ENCODE data around the gene CHST15. TPM values are rescaled to one million over a fixed set of nuclear protein-coding genes. Genes with fewer than 3 reads are reported as not detected.

CHST15 gene
- total RNA-seq, 6 donors from 2014 or later, result 16.1 to 54.5 (median 27.3) TPM

DNA sequence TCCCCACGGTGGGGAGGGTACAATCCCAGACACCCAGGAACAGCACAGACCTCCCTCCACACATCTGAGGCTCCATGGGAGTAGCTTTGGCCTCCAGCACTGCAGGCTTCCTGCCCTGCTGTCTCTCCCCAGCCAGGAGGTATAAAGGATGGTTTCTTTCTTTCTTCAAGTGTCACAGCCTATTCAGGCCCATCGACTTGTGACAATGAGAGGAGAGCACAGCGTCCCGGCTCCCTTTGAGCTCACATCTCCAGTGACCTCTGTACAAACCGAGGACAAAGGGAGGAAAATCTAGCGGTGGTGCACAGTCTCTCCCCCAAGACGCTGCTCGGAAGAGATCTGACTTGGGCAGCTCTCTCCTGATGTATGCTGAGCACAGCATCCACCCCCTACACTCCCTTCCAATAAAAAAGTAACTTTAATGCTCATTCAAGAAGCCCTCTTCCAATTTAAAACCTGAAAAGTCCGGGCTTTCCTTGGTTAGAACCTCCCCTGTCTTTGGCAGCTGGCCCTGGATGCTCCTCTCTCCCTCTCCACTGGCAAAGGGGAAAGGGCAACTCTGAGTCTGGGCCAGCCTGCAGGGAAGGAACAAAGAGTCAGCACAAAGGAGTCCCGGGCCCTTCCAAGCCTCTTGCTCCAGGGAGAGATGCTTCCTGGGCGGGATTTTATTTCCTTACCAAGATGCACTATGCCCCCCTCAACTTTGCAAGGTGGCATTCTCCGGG, 18.0 kb downstream of the CHST15 start:
- H3K4me3 ChIP-seq, result no peak overlapping the region
- no peaks in the 10 kb centered on the region for H3K36me3 ChIP-seq
- no peaks in the 10 kb centered on the region for H3K9me3 ChIP-seq
- no peaks in the 10 kb centered on the region for H3K27me3 ChIP-seq
- H3K4me1 ChIP-seq, result peaks cover 0 to 14% (median 10%) of the 10 kb centered on the region in 4 donors
- TF ChIP-seq POLR2AphosphoS5 (IDR thresholded peaks at IDR 0.05) (no peak), EP300 (IDR thresholded peaks at IDR 0.05) (no peak), POLR2A (IDR thresholded peaks at IDR 0.05) (no peak)
- TF ChIP-seq, protein P1, sequence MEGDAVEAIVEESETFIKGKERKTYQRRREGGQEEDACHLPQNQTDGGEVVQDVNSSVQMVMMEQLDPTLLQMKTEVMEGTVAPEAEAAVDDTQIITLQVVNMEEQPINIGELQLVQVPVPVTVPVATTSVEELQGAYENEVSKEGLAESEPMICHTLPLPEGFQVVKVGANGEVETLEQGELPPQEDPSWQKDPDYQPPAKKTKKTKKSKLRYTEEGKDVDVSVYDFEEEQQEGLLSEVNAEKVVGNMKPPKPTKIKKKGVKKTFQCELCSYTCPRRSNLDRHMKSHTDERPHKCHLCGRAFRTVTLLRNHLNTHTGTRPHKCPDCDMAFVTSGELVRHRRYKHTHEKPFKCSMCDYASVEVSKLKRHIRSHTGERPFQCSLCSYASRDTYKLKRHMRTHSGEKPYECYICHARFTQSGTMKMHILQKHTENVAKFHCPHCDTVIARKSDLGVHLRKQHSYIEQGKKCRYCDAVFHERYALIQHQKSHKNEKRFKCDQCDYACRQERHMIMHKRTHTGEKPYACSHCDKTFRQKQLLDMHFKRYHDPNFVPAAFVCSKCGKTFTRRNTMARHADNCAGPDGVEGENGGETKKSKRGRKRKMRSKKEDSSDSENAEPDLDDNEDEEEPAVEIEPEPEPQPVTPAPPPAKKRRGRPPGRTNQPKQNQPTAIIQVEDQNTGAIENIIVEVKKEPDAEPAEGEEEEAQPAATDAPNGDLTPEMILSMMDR (IDR thresholded peaks at IDR 0.05), result no peak
- WGBS, 2 donors, result 51 to 59% methylated on average over 11 to 12 of the region's 12 CpGs
- peak overlapping the region in 2 of 4 donors; percentile 11 to 19 for H3K27ac ChIP-seq
- ATAC-seq (ENCODE audit: low FRiP score in 2 of 2), result no peak
- no peak for DNase-seq

DNA sequence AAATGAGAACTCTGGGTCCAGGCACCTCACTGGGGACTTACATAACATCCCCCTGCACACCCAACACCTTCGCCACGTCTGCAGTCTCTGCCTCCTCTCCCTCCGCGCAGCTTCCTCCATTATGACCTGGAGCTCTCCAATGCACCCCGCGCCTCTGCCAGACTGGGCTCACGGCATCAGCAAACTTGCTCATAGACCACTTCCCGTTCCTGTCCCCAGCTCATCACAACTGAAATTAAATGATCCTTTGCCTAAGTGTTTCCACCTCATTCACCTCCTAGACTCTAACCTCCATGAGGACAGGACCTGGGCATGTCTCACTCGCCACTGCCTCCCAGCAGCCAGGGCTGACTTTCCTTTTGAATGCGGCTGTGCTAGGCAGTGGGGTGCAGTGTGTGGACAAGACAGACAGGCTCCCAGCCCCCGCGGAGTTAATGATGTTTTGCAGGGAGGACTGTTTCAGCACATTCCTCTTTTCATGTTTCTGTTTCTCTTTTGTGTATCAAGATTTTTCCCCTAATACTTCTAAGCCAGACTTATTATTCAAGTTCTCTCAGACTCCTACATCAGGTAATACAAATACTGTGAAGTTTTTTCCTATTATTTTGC, 18.8 kb downstream of the CHST15 start:
- 70 to 75% methylated on average over 12 of the region's 12 CpGs for WGBS, 2 donors
- ATAC-seq (ENCODE audit: low FRiP score in 2 of 2), result peak in 1 of 2 donors; percentile 39
- no peak for TF ChIP-seq POLR2A (IDR thresholded peaks at IDR 0.05)
- no peak for TF ChIP-seq POLR2AphosphoS5 (IDR thresholded peaks at IDR 0.05)
- TF ChIP-seq EP300 (IDR thresholded peaks at IDR 0.05), result no peak
- TF ChIP-seq, protein P1 (IDR thresholded peaks at IDR 0.05), result no peak
- Histone ChIP-seq H3K9me3 (no peaks in the 10 kb centered on the region), H3K27ac (no peak overlapping the region), H3K36me3 (no peaks in the 10 kb centered on the region), H3K4me1 (peaks cover 0 to 14% (median 10%) of the 10 kb centered on the region in 4 donors), H3K4me3 (no peak overlapping the region), H3K27me3 (no peaks in the 10 kb centered on the region)
- peak in 1 of 2 donors; percentile 59 for DNase-seq

DNA sequence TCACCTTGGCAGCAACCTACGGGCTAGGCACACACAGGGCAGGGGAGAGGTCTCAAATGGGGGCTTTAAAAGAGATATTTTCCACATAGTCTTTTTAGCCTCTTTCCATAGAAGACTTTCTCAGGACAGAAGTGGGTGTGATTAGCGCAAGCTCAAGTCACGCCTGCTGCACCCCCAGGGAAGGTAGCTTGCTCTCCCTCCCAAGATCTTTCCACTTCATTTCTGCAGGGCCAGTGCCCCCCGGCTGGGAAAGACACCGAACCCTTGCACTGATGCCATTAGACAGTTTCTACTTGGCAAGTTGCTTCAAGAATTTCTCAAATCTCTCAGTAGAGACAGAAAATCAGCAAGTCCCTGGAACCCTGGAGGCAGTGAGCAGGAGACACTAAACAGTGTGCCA, 19.4 kb downstream of the CHST15 start:
- H3K36me3 ChIP-seq, result no peaks in the 10 kb centered on the region
- TF ChIP-seq EP300 (IDR thresholded peaks at IDR 0.05), result no peak
- H3K4me1 ChIP-seq, result peaks cover 0 to 14% (median 10%) of the 10 kb centered on the region in 4 donors
- DNase-seq (no peak), ATAC-seq (ENCODE audit: low FRiP score in 2 of 2) (no peak)
- H3K27ac ChIP-seq, result no peak overlapping the region
- no peak overlapping the region for H3K4me3 ChIP-seq
- H3K9me3 ChIP-seq, result no peaks in the 10 kb centered on the region
- 91 to 96% methylated on average over 4 to 5 of the region's 5 CpGs for WGBS, 2 donors
- no peaks in the 10 kb centered on the region for H3K27me3 ChIP-seq

DNA sequence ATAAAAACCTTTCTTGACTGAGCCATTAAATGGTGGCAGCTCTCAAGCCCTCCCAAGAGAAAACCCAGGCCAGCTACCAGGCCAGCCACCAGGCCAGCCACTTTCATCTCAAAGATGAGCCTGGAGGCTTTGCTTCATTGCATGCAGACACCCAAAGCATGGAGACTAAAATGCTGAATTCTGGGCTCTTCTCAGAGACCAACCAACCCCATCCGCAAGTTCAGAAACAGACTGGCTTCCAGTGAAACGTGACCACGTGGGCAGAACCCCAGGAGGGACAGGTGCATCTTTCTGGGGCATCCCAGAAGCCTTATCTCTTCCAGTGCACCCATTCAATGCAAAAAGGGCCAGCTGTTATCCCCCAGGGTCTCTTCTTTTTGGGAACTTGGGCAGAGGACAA, 20.9 kb downstream of the CHST15 start:
- Histone ChIP-seq H3K4me3 (no peak overlapping the region), H3K9me3 (no peaks in the 10 kb centered on the region), H3K4me1 (peaks cover 2 to 17% (median 15%) of the 10 kb centered on the region in 4 donors), H3K36me3 (no peaks in the 10 kb centered on the region), H3K27me3 (no peaks in the 10 kb centered on the region), H3K27ac (no peak overlapping the region)
- ATAC-seq (ENCODE audit: low FRiP score in 2 of 2), result no peak
- no peak for DNase-seq
- WGBS, 2 donors, result 79 to 83% methylated on average over 3 of the region's 3 CpGs
- TF ChIP-seq, protein P1 (IDR thresholded peaks at IDR 0.05), result no peak
- no peak for TF ChIP-seq POLR2A (IDR thresholded peaks at IDR 0.05)
- no peak for TF ChIP-seq POLR2AphosphoS5 (IDR thresholded peaks at IDR 0.05)
- TF ChIP-seq EP300 (IDR thresholded peaks at IDR 0.05), result no peak

DNA sequence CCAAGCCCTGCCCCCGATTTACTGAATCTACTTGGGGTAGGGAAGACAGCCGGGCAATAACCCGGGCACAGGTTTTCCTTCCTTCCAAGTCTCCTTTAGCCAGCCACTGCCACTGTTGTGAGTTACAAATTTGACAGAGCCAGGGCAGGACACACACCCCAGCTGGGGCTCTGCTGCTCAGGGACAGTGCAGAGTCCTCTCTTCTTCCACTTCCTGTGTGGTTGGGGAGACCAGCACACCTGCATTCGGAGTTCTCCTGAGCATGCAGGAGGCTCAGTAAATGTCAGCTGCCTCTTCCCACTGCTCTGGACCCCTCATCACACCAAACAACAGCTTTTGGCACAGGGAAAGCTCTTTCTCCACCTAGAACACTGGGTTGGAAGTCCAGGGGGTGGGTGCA, 21.3 kb downstream of the CHST15 start:
- DNase-seq, result no peak
- H3K4me3 ChIP-seq, result no peak overlapping the region
- no peak for TF ChIP-seq POLR2AphosphoS5 (IDR thresholded peaks at IDR 0.05)
- TF ChIP-seq POLR2A (IDR thresholded peaks at IDR 0.05), result no peak
- TF ChIP-seq, protein P1 (IDR thresholded peaks at IDR 0.05), result no peak
- no peaks in the 10 kb centered on the region for H3K27me3 ChIP-seq
- no peak for ATAC-seq (ENCODE audit: low FRiP score in 2 of 2)
- no peaks in the 10 kb centered on the region for H3K9me3 ChIP-seq
- no peaks in the 10 kb centered on the region for H3K36me3 ChIP-seq
- WGBS, 2 donors, result 84 to 92% methylated on average over 3 to 4 of the region's 4 CpGs
- no peak overlapping the region for H3K27ac ChIP-seq
- H3K4me1 ChIP-seq, result peaks cover 6 to 19% (median 17%) of the 10 kb centered on the region in 4 donors
